HG03045 (cell line): Measurements from ENCODE around the gene HEPN1.
"Not testable (repeated sequence)": the region's sequence is repeated elsewhere in the genome, so short reads cannot be mapped to it uniquely, and the experiment has no call there.

Experiments
- ATAC-seq: cut with Tn5 transposase; IDR thresholded peaks from one replicate; pipeline ENCODE4 v1.9.1; 2021; ENCODE audit warnings: mild to moderate bottlenecking, moderate library complexity; ENCODE audit not compliant: unreplicated experiment

HEPN1 gene

GRCh38 chr11:124938970-124939369 lies 19.9 kb downstream of the HEPN1 start:
- ATAC-seq = no peak

GRCh38 chr11:124941703-124942102 lies 22.7 kb downstream of the HEPN1 start:
- no peak for ATAC-seq

DNA sequence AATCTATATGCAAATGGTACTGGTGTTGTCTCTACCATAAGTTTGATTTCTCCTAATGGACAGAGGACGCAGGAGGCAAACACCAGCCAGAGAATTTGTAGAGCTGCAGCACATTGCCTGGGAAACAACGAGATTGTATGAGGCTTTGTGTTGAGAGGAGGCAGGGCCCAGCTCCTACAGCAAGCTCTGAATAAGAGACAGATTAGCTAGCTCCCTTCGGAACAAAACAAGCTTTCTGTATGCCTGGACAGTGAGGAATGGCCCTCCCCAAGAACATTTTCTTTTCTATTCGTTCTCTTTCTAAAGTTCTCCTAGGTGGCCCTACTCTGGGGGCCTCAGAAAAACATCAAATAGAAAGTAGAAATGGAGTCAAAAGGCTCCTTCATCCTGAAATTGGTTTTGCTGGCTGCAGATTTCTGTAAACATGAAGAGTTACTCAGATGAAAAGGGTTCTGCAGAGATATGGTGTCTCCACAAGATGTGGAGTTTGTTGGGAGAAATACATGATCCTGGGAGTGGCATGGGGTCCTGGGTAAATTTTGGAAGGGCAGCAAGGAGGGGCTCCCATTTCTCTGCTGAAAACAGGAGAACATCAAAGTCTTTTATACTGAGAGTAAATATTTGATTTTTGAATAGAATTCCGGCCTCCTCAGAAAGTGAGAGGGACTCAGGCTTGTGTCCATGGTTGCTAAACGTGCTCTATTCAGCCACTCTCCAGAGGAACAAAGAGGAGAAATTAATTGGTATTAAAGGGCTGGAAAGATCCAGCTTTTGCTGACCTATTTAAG lies 23.6 kb downstream of the HEPN1 start:
- ATAC-seq = no peak

GRCh38 chr11:124943254-124943616 lies 24.2 kb downstream of the HEPN1 start:
- ATAC-seq = no peak

DNA sequence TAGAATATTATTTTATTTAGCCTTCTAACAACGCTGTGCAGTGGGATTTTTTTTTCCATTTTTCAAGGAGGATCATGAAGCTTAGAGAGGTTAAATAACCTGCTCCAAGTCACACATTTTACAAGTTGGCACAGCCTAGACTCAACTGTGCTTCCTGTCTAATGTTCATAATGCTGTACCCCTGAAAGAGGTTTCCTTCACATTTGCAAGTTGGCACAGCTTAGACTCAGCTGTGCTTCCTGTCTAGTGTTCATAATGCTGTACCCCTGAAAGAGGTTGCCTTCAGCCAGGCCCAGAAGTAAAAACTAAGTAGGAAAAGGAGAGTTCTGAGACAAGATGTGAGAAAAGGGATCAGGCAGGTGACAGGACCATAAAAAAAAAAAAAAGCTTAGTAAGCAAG lies 24.7 kb downstream of the HEPN1 start:
- ATAC-seq = no peak

DNA sequence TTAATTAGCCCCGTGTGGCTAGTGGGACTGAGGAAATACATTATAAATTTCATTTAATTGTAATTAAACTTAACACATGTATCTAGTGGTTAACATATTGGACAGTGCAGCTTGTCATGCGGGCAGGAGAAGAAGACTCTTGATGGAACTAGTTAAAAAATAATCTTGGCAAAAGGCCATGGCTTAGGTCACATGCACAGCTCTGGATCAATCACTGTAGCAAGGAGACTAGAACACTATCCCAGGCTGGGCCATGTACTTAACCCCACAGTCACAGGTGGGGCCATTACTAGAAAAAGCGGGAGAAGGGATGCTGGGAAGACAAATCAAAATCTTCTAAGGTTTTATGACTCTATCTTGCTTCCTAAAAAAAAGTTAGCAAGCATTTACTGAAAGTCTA lies 25.5 kb downstream of the HEPN1 start:
- no peak for ATAC-seq

GRCh38 chr11:124945826-124946225 lies 26.8 kb downstream of the HEPN1 start:
- ATAC-seq = no peak

- ATAC-seq = no peak
Measured at GRCh38 chr11:124946735-124947141, 27.7 kb downstream of the HEPN1 start.

DNA sequence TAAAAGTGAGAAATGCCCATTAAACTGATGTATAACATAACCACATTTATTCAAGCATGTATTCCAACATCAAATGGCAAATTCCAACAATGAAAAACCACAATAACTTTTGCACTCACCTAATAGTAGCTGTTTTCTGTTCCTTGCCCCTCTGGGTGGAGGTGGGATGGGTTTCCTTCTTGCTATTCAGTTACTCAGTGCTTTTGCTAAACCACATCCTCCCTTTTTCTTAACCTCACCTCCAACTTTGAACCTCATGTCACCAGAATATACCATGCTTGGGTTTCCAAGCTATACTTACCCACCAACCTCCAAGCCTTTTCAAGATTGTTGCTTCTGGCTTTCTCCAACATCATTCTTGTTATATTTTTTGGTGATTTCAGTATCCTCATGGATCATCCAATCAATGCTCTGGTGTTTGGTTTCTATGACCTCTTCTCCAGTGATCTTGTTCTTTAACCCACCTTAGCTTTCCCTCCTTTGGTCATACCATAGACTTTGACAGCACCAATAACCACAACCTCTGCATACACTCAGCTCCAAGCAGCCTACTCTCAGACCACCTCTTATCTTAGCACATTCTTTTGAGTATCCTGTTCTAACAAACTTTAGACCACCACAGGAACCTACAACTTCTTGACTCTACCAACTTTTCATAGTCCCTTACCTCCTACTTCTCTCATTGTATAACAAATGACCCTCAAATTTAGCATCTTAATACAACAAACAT lies 31.7 kb downstream of the HEPN1 start:
- no peak for ATAC-seq

GRCh38 chr11:124951341-124951740 lies 32.3 kb downstream of the HEPN1 start:
- no peak for ATAC-seq

- peak; percentile 100 for ATAC-seq
Measured at GRCh38 chr11:124953753-124954589, 34.9 kb downstream of the HEPN1 start, which contains the start of gene CCDC15. Gene CCDC15, plus strand, starts transcription at chr11:124954202. Its CDS starts 531 bp downstream, at chr11:124954733.

DNA sequence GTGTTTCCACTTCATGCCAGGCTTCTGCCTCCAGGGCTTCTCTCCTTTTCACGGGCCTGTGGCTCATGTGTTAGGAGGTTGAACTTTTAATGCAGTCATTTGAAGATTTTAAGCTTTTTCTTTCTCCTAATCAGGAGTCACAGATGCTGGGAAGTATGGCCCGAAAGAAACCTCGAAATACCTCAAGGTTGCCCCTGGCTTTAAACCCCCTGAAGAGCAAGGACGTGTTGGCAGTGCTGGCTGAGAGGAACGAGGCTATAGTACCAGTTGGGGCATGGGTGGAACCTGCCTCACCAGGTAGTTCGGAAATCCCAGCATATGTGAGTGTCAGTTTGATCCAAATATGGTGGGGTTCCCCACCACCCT lies 35.5 kb downstream of the HEPN1 start:
- ATAC-seq = no peak

DNA sequence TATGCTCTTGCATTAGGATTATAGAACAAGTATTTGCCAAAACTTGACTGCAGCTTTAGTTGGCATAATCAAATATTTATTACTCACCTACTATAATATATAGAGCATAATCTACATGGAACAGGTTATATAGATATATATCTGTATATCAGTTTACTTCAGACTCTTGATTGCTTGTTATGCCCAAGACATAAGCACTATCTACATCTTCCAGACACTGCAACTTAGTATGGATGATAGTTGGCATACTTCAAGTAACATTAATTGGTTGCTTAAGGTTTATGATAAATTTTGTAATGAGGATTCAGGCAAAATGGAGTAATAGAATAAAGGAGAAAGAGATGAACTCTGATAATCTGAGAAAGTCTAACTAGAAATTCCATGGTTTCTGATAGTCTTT lies 36.0 kb downstream of the HEPN1 start:
- ATAC-seq = no peak

DNA sequence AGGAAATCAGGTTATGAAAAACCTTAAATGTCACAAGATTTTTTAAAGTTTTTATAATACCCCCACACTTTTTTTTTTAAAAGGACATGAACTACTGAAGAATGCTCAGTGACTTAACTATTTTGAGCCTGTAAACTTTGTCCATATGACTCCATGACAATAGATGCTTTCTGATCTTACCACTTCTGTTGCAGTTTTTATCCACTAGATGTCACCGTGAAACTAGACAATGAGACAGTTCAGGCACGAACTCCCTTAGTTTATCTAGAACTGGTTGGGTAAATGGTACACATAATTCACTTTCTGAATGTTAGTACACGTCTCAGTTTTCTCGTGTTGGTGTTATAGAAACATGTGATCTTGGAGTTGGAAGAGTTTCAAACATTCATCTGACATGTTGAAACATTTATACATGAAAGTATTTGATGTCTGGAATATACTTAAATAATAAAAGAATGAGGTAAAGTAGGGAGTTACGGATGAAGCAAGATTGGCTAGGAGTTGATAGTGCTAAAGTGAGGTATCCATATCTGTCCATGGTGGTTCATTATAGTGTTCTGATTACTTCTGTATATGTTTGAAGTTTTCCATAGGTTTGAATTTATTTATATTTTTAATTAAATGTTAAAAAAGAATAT lies 43.0 kb downstream of the HEPN1 start:
- no peak for ATAC-seq

GRCh38 chr11:124968197-124968596 lies 49.1 kb downstream of the HEPN1 start:
- not testable (repeated sequence) for ATAC-seq
